RKO (cell line): ENCODE data around the gene DUX4.
"Not testable (repeated sequence)": the region's sequence is repeated elsewhere in the genome, so short reads cannot be mapped to it uniquely, and the experiment has no call there.

Experiments
- DNase-seq: peaks from one replicate; pipeline ENCODE4 v3.0.0-alpha.2; 2016; ENCODE audit warnings: low spot score

Gene DUX4

DNA sequence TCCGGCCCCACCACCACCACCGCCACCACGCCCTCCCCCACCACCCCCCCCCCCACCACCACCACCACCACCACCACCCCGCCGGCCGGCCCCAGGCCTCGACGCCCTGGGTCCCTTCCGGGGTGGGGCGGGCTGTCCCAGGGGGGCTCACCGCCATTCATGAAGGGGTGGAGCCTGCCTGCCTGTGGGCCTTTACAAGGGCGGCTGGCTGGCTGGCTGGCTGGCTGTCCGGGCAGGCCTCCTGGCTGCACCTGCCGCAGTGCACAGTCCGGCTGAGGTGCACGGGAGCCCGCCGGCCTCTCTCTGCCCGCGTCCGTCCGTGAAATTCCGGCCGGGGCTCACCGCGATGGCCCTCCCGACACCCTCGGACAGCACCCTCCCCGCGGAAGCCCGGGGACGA lies at the start of gene DUX4:
TSS of gene DUX4 (plus strand) at position 347 of the 400 bp plus-strand sequence. CDS start at position 347, 0 bp downstream.
- not testable (repeated sequence) for DNase-seq

GRCh38 chr4:190175436-190175835 lies 1.9 kb downstream of the DUX4 start:
- DNase-seq, result not testable (repeated sequence)

DNA sequence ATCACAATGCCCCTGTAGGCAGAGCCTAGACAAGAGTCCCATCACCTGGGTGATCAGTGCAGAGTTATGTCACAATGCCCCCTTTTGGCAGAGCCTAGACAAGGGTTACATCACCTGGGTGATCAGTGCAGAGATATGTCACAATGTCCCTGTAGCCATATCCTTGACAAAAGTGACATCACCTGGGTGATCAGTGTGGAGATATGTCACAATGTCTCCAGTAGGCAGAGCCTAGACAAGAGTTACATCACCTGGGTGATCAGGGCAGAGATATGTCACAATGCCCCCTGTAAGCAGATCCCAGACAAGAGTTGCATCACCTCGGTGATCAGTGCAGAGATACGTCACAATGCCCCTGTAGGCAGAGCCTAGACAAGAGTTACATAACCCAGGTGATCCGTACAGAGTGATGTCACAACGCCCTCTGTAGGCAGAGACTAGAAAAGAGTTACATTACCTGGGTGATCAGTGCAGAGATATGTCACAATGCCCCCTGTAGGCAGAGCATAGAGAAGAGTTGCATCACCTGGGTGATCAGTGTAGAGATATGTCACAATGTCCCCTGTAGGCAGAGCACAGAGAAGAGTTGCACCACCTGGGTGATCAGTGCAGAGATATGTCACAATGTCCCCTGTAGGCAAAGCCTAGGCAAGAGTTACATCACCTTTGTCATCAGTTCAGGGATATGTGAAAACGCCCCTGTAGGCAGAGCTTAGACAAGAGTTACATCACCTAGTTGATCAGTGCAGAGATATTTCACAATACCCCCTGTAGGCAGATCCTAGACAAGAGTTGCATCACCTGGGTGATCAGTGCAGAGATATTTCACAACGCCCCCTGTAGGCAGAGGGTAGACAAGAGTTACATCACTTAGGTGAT lies 4.4 kb downstream of the DUX4 start:
- not testable (repeated sequence) for DNase-seq

DNA sequence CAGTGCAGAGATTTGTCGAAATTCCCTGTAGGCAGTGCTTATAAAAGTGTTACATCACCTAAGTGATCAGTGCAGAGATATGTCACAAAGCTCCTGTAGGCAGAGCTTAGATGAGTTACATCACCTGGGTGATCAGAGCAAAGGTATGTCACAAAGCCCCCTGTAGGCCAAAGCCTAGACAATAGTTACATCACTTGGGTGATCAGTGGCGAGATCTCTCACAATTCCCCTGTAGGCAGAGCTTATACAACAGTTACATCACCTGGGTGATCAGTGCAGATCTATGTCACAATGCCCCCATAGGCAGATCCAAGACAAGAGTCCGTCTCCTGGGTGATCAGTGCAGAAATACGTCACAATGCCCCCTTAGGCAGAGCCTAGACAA lies 5.0 kb downstream of the DUX4 start:
- not testable (repeated sequence) for DNase-seq

- not testable (repeated sequence) for DNase-seq
These were observed 5.6 kb downstream of the DUX4 start for GRCh38 chr4:190179030-190179739.

DNA sequence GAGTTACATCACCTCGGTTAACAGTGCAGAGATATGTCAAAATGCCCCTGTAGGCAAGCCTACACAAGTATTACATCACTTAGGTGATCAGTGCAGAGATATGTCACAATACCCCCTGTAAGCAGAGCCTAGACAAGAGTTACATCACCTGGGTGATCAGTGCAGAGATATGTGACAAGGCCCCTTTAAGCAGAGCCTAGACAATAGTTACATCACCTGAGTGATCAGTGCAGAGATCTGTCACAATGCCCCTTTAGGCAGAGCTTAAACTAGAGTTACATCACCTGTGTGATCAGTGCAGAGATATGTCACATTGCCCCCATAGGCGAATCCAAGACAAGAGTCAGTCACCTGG lies 6.1 kb downstream of the DUX4 start:
- DNase-seq, result not testable (repeated sequence)

DNA sequence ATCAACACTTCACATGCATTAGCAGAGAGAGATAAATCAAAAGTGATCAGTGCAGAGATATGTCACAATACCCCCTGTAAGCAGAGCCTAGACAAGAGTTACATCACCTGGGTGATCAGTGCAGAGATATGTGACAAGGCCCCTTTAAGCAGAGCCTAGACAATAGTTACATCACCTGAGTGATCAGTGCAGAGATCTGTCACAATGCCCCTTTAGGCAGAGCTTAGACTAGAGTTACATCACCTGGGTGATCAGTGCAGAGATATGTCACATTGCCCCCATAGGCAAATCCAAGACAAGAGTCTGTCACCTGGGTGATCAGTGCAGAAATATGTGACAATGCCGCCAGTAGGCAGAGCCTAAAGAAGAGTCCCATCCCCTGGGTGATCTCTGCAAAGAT lies 7.4 kb downstream of the DUX4 start:
- not testable (repeated sequence) for DNase-seq

- not testable (repeated sequence) for DNase-seq
These were observed 8.0 kb downstream of the DUX4 start for GRCh38 chr4:190181481-190182100.

DNA sequence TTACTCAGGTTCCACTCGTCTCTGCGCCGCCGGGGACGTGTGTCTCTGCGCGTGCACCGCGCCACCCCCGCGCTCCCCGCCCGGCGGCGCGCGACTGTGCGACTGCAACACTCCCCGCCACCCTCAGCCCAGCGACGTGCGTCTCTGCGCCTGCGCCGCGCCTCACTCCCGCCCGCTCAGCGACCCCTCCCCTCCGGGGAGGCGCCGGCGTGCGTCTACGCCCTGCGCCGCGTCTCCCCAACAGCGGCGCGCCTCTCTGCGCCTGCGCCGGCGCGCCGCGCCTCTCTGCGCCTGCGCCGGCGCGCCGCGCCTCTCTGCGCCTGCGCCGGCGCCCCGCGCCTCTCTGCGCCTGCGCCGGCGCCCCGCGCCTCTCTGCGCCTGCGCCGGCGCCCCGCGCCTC lies 29.9 kb downstream of the DUX4 start:
- not testable (repeated sequence) for DNase-seq
